HG03280 (cell line): Measurements from ENCODE around the gene CITED1.

Source experiments
- ATAC-seq: cut with Tn5 transposase; IDR thresholded peaks from one replicate; pipeline ENCODE4 v1.9.1; 2021; ENCODE audit warnings: mild to moderate bottlenecking, moderate library complexity; ENCODE audit not compliant: unreplicated experiment

The CITED1 gene

DNA sequence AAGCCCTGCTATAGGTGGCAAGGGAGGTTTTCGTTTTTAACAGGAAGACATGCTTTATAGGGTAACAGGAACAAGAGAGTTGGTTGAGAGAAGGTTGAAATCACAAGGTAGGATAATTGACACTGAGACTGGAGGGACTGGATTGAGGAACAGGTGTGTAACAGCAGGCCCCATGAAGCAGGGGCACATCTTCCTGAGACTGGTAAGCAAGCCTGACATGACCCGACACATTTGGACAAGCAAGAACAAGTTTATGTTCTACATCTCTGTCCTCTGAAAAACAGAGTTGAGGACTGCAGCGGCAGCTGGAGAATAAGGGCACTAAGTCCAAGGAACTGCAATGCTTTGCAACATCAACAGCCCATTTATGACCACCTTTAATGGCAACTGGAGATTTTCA lies 33.9 kb downstream of the CITED1 start:
- no peak for ATAC-seq

GRCh38 chrX:72271091-72271788 lies 34.5 kb downstream of the CITED1 start:
- no peak for ATAC-seq

GRCh38 chrX:72270316-72270866 lies 35.3 kb downstream of the CITED1 start:
- no peak for ATAC-seq

DNA sequence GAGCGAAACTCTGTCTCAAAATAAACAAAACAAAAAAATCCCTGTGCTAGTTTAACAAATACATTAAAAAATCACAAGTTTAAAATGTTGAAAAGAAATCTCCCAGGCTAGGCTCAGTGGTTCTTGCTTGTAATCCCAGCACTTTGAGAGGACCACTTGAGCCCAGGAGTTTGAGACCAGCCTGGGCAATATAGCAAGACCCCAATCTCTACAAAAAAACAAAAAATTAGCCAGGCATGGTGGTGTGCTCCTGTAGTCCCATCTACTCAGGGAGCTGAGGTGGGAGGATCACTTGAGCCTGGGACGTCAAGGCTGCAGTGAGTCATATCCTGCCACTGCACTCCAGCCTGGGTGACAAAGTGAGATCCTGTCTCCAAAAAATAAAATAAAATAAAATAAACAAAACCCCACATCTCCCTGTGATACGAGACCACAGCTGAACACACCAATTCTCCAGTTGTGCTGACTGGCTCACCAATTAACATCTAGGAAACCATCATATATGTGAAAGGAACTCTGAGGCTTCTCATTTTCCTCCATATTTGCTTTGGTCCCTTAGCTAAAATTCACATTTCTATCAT lies 36.0 kb downstream of the CITED1 start:
- no peak for ATAC-seq

- ATAC-seq = no peak
Observed at GRCh38 chrX:72268597-72269365, 36.9 kb downstream of the CITED1 start.

GRCh38 chrX:72265263-72265662 lies 40.5 kb downstream of the CITED1 start:
- ATAC-seq = no peak

- no peak for ATAC-seq
Observed at GRCh38 chrX:72262077-72262476, 43.6 kb downstream of the CITED1 start.

GRCh38 chrX:72260448-72260847 lies 45.3 kb downstream of the CITED1 start:
- ATAC-seq = no peak

DNA sequence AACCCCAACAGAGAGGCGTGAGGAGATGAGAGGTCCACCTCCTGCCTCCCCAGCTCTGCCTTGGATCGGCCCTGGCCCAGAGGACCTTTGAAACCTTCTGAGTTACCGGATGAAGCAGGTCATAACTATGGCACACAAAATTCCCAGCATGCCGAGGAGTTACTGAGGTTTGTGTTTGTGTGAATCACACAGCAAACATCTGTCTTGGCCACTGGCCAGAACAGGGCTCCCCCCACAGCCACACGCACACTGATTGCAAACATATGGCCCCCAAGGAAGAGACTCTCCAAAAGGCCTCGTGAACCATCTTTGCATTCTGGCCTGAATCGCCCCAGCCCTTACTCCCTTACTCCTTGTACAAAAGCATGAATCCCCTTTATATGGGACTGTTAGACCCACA lies 47.5 kb downstream of the CITED1 start:
- ATAC-seq = no peak

DNA sequence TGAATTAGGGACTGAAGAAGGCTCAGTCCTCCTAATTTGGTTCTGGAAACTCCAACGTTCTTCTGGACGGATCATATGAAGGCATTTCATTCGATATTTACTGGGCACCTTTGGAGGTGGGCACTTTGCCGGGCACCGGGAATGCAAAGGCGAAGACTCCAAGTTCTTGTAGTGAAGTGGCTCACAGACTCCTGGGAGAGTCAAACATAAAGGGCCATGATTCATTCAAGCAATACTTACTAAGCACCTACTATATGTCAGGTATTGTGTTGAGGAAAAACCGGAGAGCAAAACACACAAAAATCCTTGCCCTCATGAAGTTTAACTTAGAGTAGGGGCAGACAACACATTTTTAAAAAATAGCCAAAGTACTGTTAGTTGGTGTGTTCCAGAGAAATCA lies 49.9 kb downstream of the CITED1 start:
- no peak for ATAC-seq

- no peak for ATAC-seq
Observed at GRCh38 chrX:72255445-72255844, 50.3 kb downstream of the CITED1 start.

- ATAC-seq = no peak
Observed at GRCh38 chrX:72254816-72255215, 50.9 kb downstream of the CITED1 start.

DNA sequence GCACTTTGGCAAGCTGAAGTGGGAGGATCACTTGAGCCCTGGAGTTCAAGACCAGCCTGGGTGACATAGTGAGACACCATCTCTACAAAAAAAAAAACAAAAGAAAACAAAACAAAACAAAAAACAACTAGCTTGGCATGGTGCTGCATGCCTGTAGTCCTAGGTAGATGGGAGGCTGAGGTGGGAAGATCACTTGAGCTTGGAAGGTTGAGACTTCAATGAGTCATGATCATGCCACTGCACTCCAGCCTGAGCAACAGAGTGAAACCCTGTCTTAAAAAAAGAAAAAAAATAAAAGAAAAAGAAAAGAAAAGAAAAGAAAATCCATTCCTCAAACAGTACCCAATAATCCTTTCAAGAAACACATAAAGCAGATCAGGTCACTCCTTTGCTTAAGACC lies 52.0 kb downstream of the CITED1 start:
- ATAC-seq = no peak
